Mesodermal cell (in vitro differentiated cells): ENCODE measurements around the gene CABP2. TPM values are rescaled to one million over a fixed set of nuclear protein-coding genes. Genes with fewer than 3 reads are reported as not detected.
"Not testable (repeated sequence)": the region's sequence is repeated elsewhere in the genome, so short reads cannot be mapped to it uniquely, and the experiment has no call there.

ENCODE experiments used
- H3K27ac ChIP-seq: 2 replicates; pipeline ENCODE4 v1.7.0; 2013; ENCODE audit warnings: mild to moderate bottlenecking, low read depth, low read length, moderate library complexity; ENCODE audit not compliant: severe bottlenecking
- H3K36me3 ChIP-seq: 2 replicates; pipeline ENCODE4 v1.7.1; 2013; ENCODE audit warnings: mild to moderate bottlenecking, low read length, moderate library complexity; ENCODE audit not compliant: control insufficient read depth, insufficient read depth
- H3K4me1 ChIP-seq: one replicate; pipeline ENCODE4 v1.7.1; 2013; ENCODE audit warnings: mild to moderate bottlenecking, low read length; ENCODE audit not compliant: insufficient read depth, control insufficient read depth, poor library complexity, severe bottlenecking
- H3K4me3 ChIP-seq: 2 replicates; pipeline ENCODE4 v1.7.0; 2013; ENCODE audit warnings: low read length, control low read depth, mild to moderate bottlenecking; ENCODE audit not compliant: insufficient read depth, poor library complexity, severe bottlenecking; ENCODE audit errors: extremely low read depth
- H3K9me3 ChIP-seq: 2 replicates; pipeline ENCODE4 v1.7.1; 2013; ENCODE audit warnings: mild to moderate bottlenecking, low read length, moderate library complexity; ENCODE audit not compliant: control insufficient read depth
- WGBS, 2 experiments: methylation state at CpG; one replicate each; pipeline ENCODE4 v1.1.5; 2013; ENCODE audit warnings: missing lambda C conversion rate in 2 of 2; ENCODE audit not compliant: insufficient coverage in 2 of 2; 5-methylcytosine and 5-hydroxymethylcytosine counted together
- polyA plus RNA-seq, 2 experiments: library from polyadenylated mRNA; stranded (reverse); fragments of 50-300 nt; gene quantifications; one replicate each; pipeline ENCODE4 v1.2.3, GENCODE V29; 2013

The CABP2 gene
- polyA plus RNA-seq (2013, experiment 1 of 2), result not detected
- polyA plus RNA-seq (2013, experiment 2 of 2), result not detected

GRCh38 chr11:67522844-67523555 lies at the start of gene CABP2:
TSS of gene CABP2 (minus strand) at chr11:67523446. CDS start at chr11:67523326, 120 bp downstream.
- no peaks in the 10 kb centered on the region for H3K36me3 ChIP-seq
- H3K27ac ChIP-seq, result no peak within 1 kb of the TSS
- no peak within 1 kb of the TSS for H3K4me3 ChIP-seq
- WGBS, 2 experiments, result 90% methylated on average over 20 to 21 of the region's 23 CpGs
- H3K4me1 ChIP-seq, result no peaks in the 10 kb centered on the region
- H3K9me3 ChIP-seq, result no peaks in the 10 kb centered on the region

- Histone ChIP-seq H3K36me3 (no peaks in the 10 kb centered on the region), H3K9me3 (peaks cover 4% of the 10 kb centered on the region), H3K4me1 (peaks cover 8% of the 10 kb centered on the region), H3K4me3 (no peak overlapping the region), H3K27ac (no peak overlapping the region)
- 67 to 70% methylated on average over 16 to 19 of the region's 21 CpGs for WGBS, 2 experiments
Observed at GRCh38 chr11:67572747-67573419, 49.6 kb upstream of the CABP2 start.

- Histone ChIP-seq H3K9me3 (peaks cover 4% of the 10 kb centered on the region), H3K36me3 (no peaks in the 10 kb centered on the region), H3K4me1 (peaks cover 8% of the 10 kb centered on the region), H3K27ac (no peak overlapping the region), H3K4me3 (no peak overlapping the region)
- WGBS, 2 experiments, result 100% methylated on average over 1 of the region's 5 CpGs
Observed at GRCh38 chr11:67572305-67572704, 49.1 kb upstream of the CABP2 start.

GRCh38 chr11:67571443-67571842 lies 48.2 kb upstream of the CABP2 start:
- Histone ChIP-seq H3K9me3 (peaks cover 4% of the 10 kb centered on the region), H3K4me3 (no peak overlapping the region), H3K27ac (no peak overlapping the region), H3K36me3 (no peaks in the 10 kb centered on the region), H3K4me1 (peaks cover 8% of the 10 kb centered on the region)
- WGBS, 2 experiments, result 63 to 68% methylated on average over 5 to 6 of the region's 6 CpGs

GRCh38 chr11:67564230-67564629 lies 41.0 kb upstream of the CABP2 start:
- no CpG with 5 or more reads among the region's 4 CpGs for WGBS, 2 experiments

GRCh38 chr11:67563705-67564114 lies 40.5 kb upstream of the CABP2 start:
- peak overlapping the region; percentile 96 for H3K27ac ChIP-seq
- peaks cover 24% of the 10 kb centered on the region for H3K4me1 ChIP-seq
- WGBS, 2 experiments, result 87% methylated on average over 11 of the region's 11 CpGs
- H3K4me3 ChIP-seq, H3K9me3 ChIP-seq, H3K36me3 ChIP-seq: not testable (repeated sequence)

More at GRCh38 chr11:67564230-67564629, 41.0 kb upstream of the CABP2 start:
- Histone ChIP-seq H3K27ac (peak overlapping the region; percentile 96), H3K4me3 (no peak overlapping the region), H3K4me1 (peaks cover 24% of the 10 kb centered on the region), H3K36me3 (no peaks in the 10 kb centered on the region), H3K9me3 (no peaks in the 10 kb centered on the region)

- WGBS, 2 experiments, result 83 to 91% methylated on average over 8 to 10 of the region's 10 CpGs
- Histone ChIP-seq H3K9me3 (no peaks in the 10 kb centered on the region), H3K4me1 (peaks cover 24% of the 10 kb centered on the region), H3K4me3 (no peak overlapping the region), H3K27ac (peak overlapping the region; percentile 96), H3K36me3 (no peaks in the 10 kb centered on the region)
Observed at GRCh38 chr11:67562963-67563704, 39.9 kb upstream of the CABP2 start.

- 81 to 84% methylated on average over 7 of the region's 10 CpGs for WGBS, 2 experiments
- peaks cover 24% of the 10 kb centered on the region for H3K4me1 ChIP-seq
- H3K4me3 ChIP-seq, result no peak overlapping the region
- peak overlapping the region; percentile 96 for H3K27ac ChIP-seq
- no peaks in the 10 kb centered on the region for H3K9me3 ChIP-seq
- no peaks in the 10 kb centered on the region for H3K36me3 ChIP-seq
Observed at GRCh38 chr11:67561971-67562619, 38.8 kb upstream of the CABP2 start.

GRCh38 chr11:67558084-67558772 lies 35.0 kb upstream of the CABP2 start:
- H3K9me3 ChIP-seq, result no peaks in the 10 kb centered on the region
- H3K4me1 ChIP-seq, result peaks cover 12% of the 10 kb centered on the region
- H3K4me3 ChIP-seq, result no peak overlapping the region
- H3K27ac ChIP-seq, result no peak overlapping the region
- 94 to 96% methylated on average over 16 to 19 of the region's 19 CpGs for WGBS, 2 experiments
- H3K36me3 ChIP-seq, result no peaks in the 10 kb centered on the region

- Histone ChIP-seq H3K4me1 (no peaks in the 10 kb centered on the region), H3K27ac (no peak overlapping the region), H3K36me3 (no peaks in the 10 kb centered on the region), H3K9me3 (peaks cover 14% of the 10 kb centered on the region), H3K4me3 (no peak overlapping the region)
- 82% methylated on average over 3 of the region's 3 CpGs; no CpG with 5 or more reads in 1 of the 2 experiments for WGBS, 2 experiments
Observed at GRCh38 chr11:67556244-67556643, 33.0 kb upstream of the CABP2 start.
